ENCODE data around the gene HTR4. TPM values are rescaled to one million over a fixed set of nuclear protein-coding genes. Genes with fewer than 3 reads are reported as not detected.

Gene HTR4
- total RNA-seq, 1 experiment from 2014 or later = not detected

- TF ChIP-seq MAX (IDR thresholded peaks at IDR 0.05) = no peak
These were observed 34.2 kb downstream of the HTR4 start (continued) for GRCh38 chr5:148620091-148620490.

- no peaks in the 10 kb centered on the region for H3K9me3 ChIP-seq (ENCODE audit: control insufficient read depth in 1 of 2, insufficient read depth in 1 of 2, low read depth in 1 of 2, low read length in 2 of 2)
- no peak overlapping the region for H3K27ac ChIP-seq (ENCODE audit: low read depth, low read length)
- H3K9me2 ChIP-seq (ENCODE audit: insufficient read depth) = no peaks in the 10 kb centered on the region
- POLR2A ChIA-PET = no interaction called here
- no peak overlapping the region for H3K4me2 ChIP-seq (ENCODE audit: low read length)
- TF ChIP-seq ATF3 (IDR thresholded peaks at IDR 0.05) = no peak
- no peak for TF ChIP-seq ZBTB33 (IDR thresholded peaks at IDR 0.05; ENCODE audit: extremely low read depth, insufficient replicate concordance, low read length)
- TF ChIP-seq SRF (IDR thresholded peaks at IDR 0.05; ENCODE audit: low read depth) = no peak
- TF ChIP-seq SP1 (IDR thresholded peaks at IDR 0.05; ENCODE audit: low read depth) = no peak
- no peak for TF ChIP-seq YY1 (IDR thresholded peaks at IDR 0.05; ENCODE audit: extremely low read depth, insufficient replicate concordance, low read depth, low read length)
- TF ChIP-seq EZH2phosphoT487 (IDR thresholded peaks at IDR 0.05; ENCODE audit: borderline replicate concordance) = no peak
- no peak for TF ChIP-seq RAD21 (IDR thresholded peaks at IDR 0.05; ENCODE audit: low read depth)
- TF ChIP-seq CTCF (IDR thresholded peaks at IDR 0.05 in 2 of 3, conservative IDR thresholded peaks at IDR 0.05 in 1 of 3; ENCODE audit: borderline replicate concordance in 1 of 3, insufficient read depth in 1 of 3, low read depth in 2 of 3, low read length in 2 of 3) = no peak
- CTCF ChIA-PET = no interaction called here
- no peaks in the 10 kb centered on the region for H4K20me1 ChIP-seq (ENCODE audit: insufficient read depth)
- H3K9ac ChIP-seq (ENCODE audit: low read length) = no peak overlapping the region
- ATAC-seq = no peak
- no TSS peak for BruUV-seq (replicated peaks)
- H3K4me1 ChIP-seq (ENCODE audit: control insufficient read depth in 1 of 2, insufficient read depth in 2 of 2, low read length in 2 of 2) = peaks cover 10 to 17% of the 10 kb centered on the region in 2 experiments
- intact Hi-C loops (cut with micrococcal nuclease) = no loop called here
- no peaks in the 10 kb centered on the region for H3K36me3 ChIP-seq (ENCODE audit: control insufficient read depth in 1 of 2, insufficient read depth in 2 of 2, low read length in 2 of 2)
- RAD21 ChIA-PET (ENCODE audit: low non-redundant PET in 1 of 2, low total read pairs in 2 of 2, uncharacterized antibody in 2 of 2, unreplicated experiment in 2 of 2) = no interaction called here
- no peak overlapping the region for H2AFZ ChIP-seq (ENCODE audit: low read depth, low read length, poor library complexity, severe bottlenecking)
- no peak for DNase-seq (ENCODE audit: low read depth, low spot score)
- peaks cover 5% of the 10 kb centered on the region for H3K27me3 ChIP-seq (ENCODE audit: insufficient read depth, low read length)
- H3K79me2 ChIP-seq (ENCODE audit: insufficient read depth, low read length) = no peaks in the 10 kb centered on the region
- no peak overlapping the region for H3K4me3 ChIP-seq (replicated peaks in 1 of 2; ENCODE audit: low read depth in 1 of 2, low read length in 2 of 2)
These were observed 34.8 kb downstream of the HTR4 start for GRCh38 chr5:148619484-148619883.
